ENCODE results near the gene TP53AIP1.
A peak's percentile ranks its signal among the peaks of the same experiment; 100 is the strongest.

DNA sequence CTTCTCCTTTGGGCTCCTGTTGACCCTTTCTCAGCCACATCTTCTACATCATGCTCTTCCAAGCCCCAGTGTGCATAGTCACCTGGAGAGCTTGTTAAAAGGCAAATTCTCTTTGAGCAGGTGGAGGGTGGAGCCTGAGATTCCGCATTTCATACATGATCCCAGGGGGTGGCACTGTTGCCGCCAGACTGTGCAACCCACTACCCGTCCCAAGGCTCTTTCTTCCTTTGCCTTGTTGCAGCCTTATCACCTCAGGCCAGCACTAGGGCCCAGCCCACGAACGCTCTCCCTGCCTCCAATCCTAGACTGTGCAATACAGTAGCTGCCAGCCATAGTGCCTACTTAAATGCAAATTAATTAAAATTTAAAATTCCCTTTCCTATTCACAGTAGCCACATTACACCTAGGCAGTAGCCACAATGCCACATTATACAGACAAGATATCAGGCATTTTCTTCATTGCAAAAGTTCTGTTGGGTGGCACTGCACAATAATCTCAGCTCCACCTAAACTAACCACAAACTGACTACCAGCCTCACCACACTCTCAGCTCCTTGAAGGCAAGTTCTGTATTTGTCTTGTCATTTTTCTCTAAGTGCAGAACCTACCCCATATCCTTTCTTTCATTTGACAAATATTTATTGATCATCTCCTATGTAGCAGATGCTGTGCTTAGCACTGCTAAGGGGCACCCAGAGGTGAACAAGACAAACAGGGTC, 56.1 kb downstream of the TP53AIP1 start:
- TF ChIP-seq EZH2 (IDR thresholded peaks at IDR 0.05; ENCODE audit: borderline replicate concordance) (no peak), CTCF (IDR thresholded peaks at IDR 0.05; ENCODE audit: poor library complexity) (peak; percentile 30)

Measured in hepatocyte (in vitro differentiated cells).